ENCODE results near the gene SPATA4.

SPATA4 gene

GRCh38 chr4:176186671-176187395 is 8.6 kb downstream of the SPATA4 start:
- Histone ChIP-seq H3K27ac (no peak overlapping the region), H3K4me3 (no peak overlapping the region), H3K9me3 (ENCODE audit: low read depth, low read length) (no peaks in the 10 kb centered on the region), H3K36me3 (ENCODE audit: insufficient read depth, low read length) (no peaks in the 10 kb centered on the region), H3K9ac (ENCODE audit: insufficient read length) (no peak overlapping the region)
- no peak for DNase-seq (ENCODE audit: low read depth, low spot score)
- no peak for TF ChIP-seq POLR2AphosphoS5 (IDR thresholded peaks at IDR 0.05; ENCODE audit: borderline replicate concordance, low read depth, low read length)
- TF ChIP-seq FOXP2 (optimal IDR thresholded peaks at IDR 0.05; ENCODE audit: control extremely low read depth, extremely low read length, insufficient read depth) = no peak
- TF ChIP-seq EZH2 (IDR thresholded peaks at IDR 0.05) = no peak

GRCh38 chr4:176186067-176186466 is 9.3 kb downstream of the SPATA4 start:
- H3K9ac ChIP-seq (ENCODE audit: insufficient read length) = no peak overlapping the region
- H3K27ac ChIP-seq = no peak overlapping the region
- no peak overlapping the region for H3K4me3 ChIP-seq

DNA sequence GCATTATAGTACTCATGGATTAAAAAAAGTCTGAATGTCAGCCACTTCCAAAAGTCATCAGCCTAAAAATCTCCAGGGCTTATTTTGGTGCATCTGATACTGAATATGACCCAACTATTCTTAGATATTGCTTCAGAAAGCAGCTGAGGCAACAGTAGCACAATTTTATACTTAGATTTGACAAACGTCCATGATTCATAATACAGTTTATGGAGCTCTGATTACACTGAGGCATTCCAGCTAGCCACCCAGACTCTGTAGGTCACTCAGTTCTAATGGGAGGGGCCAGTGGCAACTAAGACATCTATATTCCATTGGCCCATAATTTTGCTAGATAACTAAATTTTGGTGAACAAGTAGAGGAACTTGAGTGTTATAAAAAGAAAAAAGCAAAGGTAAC is 10.3 kb downstream of the SPATA4 start:
- Histone ChIP-seq H3K9ac (ENCODE audit: insufficient read length) (no peak overlapping the region), H3K27ac (no peak overlapping the region), H3K4me3 (no peak overlapping the region), H3K36me3 (ENCODE audit: insufficient read depth, low read length) (no peaks in the 10 kb centered on the region), H3K9me3 (ENCODE audit: low read depth, low read length) (no peaks in the 10 kb centered on the region)
- TF ChIP-seq EZH2 (IDR thresholded peaks at IDR 0.05) (no peak), FOXP2 (optimal IDR thresholded peaks at IDR 0.05; ENCODE audit: control extremely low read depth, extremely low read length, insufficient read depth) (no peak), POLR2AphosphoS5 (IDR thresholded peaks at IDR 0.05; ENCODE audit: borderline replicate concordance, low read depth, low read length) (no peak)
- DNase-seq (ENCODE audit: low read depth, low spot score) = no peak

More at GRCh38 chr4:176186067-176186466, 9.3 kb downstream of the SPATA4 start:
- DNase-seq (ENCODE audit: low read depth, low spot score) = no peak
- H3K36me3 ChIP-seq (ENCODE audit: insufficient read depth, low read length) = no peaks in the 10 kb centered on the region
- H3K9me3 ChIP-seq (ENCODE audit: low read depth, low read length) = no peaks in the 10 kb centered on the region
- TF ChIP-seq FOXP2 (optimal IDR thresholded peaks at IDR 0.05; ENCODE audit: control extremely low read depth, extremely low read length, insufficient read depth) (no peak), POLR2AphosphoS5 (IDR thresholded peaks at IDR 0.05; ENCODE audit: borderline replicate concordance, low read depth, low read length) (no peak)

DNA sequence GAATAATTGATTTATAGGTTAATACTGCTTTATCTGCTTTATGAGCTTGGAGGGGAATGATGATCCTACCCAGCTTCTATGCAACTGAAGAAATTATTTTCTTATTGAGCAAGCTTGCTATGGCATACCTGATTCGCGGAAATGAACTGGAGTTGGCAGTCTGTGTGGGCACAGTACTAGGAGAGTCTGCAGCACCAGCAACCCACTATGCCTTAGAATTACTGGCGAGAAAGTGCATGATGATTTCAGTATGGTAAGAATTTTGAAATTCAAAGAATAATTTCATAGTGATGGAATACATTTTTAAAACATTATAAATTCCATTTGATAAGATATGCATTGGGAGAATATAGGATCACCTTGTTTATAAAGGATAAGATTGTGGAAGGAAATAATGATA is 32.3 kb downstream of the SPATA4 start:
- Histone ChIP-seq H3K36me3 (ENCODE audit: insufficient read depth, low read length) (peaks cover 10% of the 10 kb centered on the region), H3K9me3 (ENCODE audit: low read depth, low read length) (no peaks in the 10 kb centered on the region), H3K9ac (ENCODE audit: insufficient read length) (no peak overlapping the region), H3K4me3 (no peak overlapping the region), H3K27ac (no peak overlapping the region)
- DNase-seq (ENCODE audit: low read depth, low spot score) = no peak
- no peak for TF ChIP-seq FOXP2 (optimal IDR thresholded peaks at IDR 0.05; ENCODE audit: control extremely low read depth, extremely low read length, insufficient read depth)
- TF ChIP-seq EZH2 (IDR thresholded peaks at IDR 0.05) = no peak
- no peak for TF ChIP-seq POLR2AphosphoS5 (IDR thresholded peaks at IDR 0.05; ENCODE audit: borderline replicate concordance, low read depth, low read length)

GRCh38 chr4:176156656-176157055 is 38.7 kb downstream of the SPATA4 start:
- no peak for TF ChIP-seq EZH2 (IDR thresholded peaks at IDR 0.05)
- no peak for TF ChIP-seq POLR2AphosphoS5 (IDR thresholded peaks at IDR 0.05; ENCODE audit: borderline replicate concordance, low read depth, low read length)
- no peak for TF ChIP-seq FOXP2 (optimal IDR thresholded peaks at IDR 0.05; ENCODE audit: control extremely low read depth, extremely low read length, insufficient read depth)
- Histone ChIP-seq H3K36me3 (ENCODE audit: insufficient read depth, low read length) (no peaks in the 10 kb centered on the region), H3K9ac (ENCODE audit: insufficient read length) (no peak overlapping the region), H3K9me3 (ENCODE audit: low read depth, low read length) (no peaks in the 10 kb centered on the region), H3K4me3 (no peak overlapping the region), H3K27ac (no peak overlapping the region)
- DNase-seq (ENCODE audit: low read depth, low spot score) = no peak

- TF ChIP-seq POLR2AphosphoS5 (IDR thresholded peaks at IDR 0.05; ENCODE audit: borderline replicate concordance, low read depth, low read length) (no peak), FOXP2 (optimal IDR thresholded peaks at IDR 0.05; ENCODE audit: control extremely low read depth, extremely low read length, insufficient read depth) (no peak), EZH2 (IDR thresholded peaks at IDR 0.05) (no peak)
- H3K36me3 ChIP-seq (ENCODE audit: insufficient read depth, low read length) = no peaks in the 10 kb centered on the region
- no peak overlapping the region for H3K9ac ChIP-seq (ENCODE audit: insufficient read length)
- H3K9me3 ChIP-seq (ENCODE audit: low read depth, low read length) = no peaks in the 10 kb centered on the region
- H3K4me3 ChIP-seq = no peak overlapping the region
- H3K27ac ChIP-seq = no peak overlapping the region
- no peak for DNase-seq (ENCODE audit: low read depth, low spot score)
Observed at GRCh38 chr4:176153124-176153523, 42.3 kb downstream of the SPATA4 start.

- Histone ChIP-seq H3K9ac (ENCODE audit: insufficient read length) (no peak overlapping the region), H3K4me3 (no peak overlapping the region), H3K27ac (peak overlapping the region; percentile 26; the same call in 1 of the 2 replicates), H3K36me3 (ENCODE audit: insufficient read depth, low read length) (no peaks in the 10 kb centered on the region), H3K9me3 (ENCODE audit: low read depth, low read length) (no peaks in the 10 kb centered on the region)
- TF ChIP-seq FOXP2 (optimal IDR thresholded peaks at IDR 0.05; ENCODE audit: control extremely low read depth, extremely low read length, insufficient read depth) (no peak), POLR2AphosphoS5 (IDR thresholded peaks at IDR 0.05; ENCODE audit: borderline replicate concordance, low read depth, low read length) (no peak), EZH2 (IDR thresholded peaks at IDR 0.05) (no peak)
- DNase-seq (ENCODE audit: low read depth, low spot score) = peak; percentile 1
Observed at GRCh38 chr4:176150704-176151103, 44.7 kb downstream of the SPATA4 start.

- H3K36me3 ChIP-seq (ENCODE audit: insufficient read depth, low read length) = no peaks in the 10 kb centered on the region
- H3K4me3 ChIP-seq = no peak overlapping the region
- peak overlapping the region; percentile 26; the same call in 1 of the 2 replicates for H3K27ac ChIP-seq
- DNase-seq (ENCODE audit: low read depth, low spot score) = no peak
- no peak for TF ChIP-seq POLR2AphosphoS5 (IDR thresholded peaks at IDR 0.05; ENCODE audit: borderline replicate concordance, low read depth, low read length)
- H3K9me3 ChIP-seq (ENCODE audit: low read depth, low read length) = no peaks in the 10 kb centered on the region
- H3K9ac ChIP-seq (ENCODE audit: insufficient read length) = no peak overlapping the region
Observed at GRCh38 chr4:176150356-176150682, 45.1 kb downstream of the SPATA4 start.
